Measurements from ENCODE around the gene MSRB1.
"Not testable (repeated sequence)": the region's sequence is repeated elsewhere in the genome, so short reads cannot be mapped to it uniquely, and the experiment has no call there.

Gene MSRB1

DNA sequence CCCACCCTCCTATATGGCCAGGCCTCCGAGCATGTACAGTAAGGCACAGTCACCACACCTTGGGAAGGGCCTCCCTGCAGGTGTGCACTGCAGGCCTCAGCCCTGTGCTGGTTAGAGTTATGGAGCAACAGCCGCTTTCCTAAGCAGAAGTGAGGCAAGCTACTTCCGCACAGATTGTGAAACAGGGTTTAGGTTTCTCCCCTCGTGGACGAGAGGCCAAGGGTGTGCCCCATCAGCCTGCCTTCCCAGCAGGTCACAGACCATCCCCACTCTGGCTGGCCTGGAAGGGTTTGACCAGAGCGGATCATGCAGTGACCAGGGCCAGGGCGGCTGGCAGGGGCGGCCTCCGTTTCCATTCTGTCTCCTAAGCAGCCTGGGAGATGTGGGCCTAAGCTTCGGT lies 4.7 kb downstream of the MSRB1 start:
- no peak for DNase-seq

DNA sequence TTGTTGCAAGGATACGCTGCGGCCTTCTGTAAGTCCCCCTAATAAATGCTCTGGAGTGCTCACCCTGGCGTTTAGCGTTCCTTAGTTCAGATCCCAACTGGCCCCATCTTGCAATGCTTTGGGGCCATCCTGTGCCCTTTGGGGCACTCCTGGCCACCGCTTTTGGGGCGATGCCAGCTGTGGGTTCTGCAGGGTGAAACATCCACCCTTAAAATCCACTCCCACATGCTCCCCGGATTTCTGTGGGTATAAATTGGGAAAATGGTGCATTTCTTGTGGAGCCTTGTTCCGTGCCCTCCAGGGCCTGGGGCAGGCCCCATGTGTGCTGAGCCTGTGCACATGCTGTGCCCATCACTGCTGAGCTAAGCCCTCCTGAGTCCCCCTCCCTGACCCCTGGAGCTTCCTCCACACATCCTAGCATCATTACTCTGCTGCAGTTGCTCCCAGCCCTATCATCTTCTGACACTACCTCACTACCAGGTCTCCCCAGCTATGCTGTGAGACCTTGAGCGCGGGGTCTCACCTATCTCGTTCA lies 6.0 kb downstream of the MSRB1 start:
- no peak for DNase-seq

DNA sequence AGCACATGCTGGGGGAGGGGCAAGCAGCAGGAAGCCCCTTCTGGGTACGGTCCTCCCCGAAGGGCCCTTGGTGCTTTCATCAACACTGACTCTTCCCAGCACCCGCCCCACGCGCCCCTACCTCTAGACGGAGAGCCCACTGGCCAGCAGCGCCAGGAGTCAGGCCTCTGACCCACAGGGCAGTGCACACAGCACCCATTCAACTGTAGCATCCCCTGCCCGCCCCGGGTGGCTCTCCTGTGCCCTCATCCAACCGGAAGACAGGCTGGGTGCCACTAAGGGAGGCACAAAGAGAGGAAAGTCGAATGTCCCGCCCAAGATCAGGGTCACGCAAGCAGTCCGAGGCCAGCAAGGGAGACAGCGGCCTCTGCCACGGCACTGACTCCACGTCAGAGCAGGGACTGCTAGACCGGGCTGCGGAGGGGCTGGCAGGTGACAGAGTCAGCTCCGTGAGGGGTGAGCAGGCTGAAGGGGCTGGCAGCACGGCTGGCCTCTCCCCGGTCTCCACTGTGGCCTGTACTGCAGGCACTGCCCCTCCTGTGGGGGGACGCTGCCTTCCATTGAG lies 9.8 kb downstream of the MSRB1 start:
- no peak for DNase-seq

DNA sequence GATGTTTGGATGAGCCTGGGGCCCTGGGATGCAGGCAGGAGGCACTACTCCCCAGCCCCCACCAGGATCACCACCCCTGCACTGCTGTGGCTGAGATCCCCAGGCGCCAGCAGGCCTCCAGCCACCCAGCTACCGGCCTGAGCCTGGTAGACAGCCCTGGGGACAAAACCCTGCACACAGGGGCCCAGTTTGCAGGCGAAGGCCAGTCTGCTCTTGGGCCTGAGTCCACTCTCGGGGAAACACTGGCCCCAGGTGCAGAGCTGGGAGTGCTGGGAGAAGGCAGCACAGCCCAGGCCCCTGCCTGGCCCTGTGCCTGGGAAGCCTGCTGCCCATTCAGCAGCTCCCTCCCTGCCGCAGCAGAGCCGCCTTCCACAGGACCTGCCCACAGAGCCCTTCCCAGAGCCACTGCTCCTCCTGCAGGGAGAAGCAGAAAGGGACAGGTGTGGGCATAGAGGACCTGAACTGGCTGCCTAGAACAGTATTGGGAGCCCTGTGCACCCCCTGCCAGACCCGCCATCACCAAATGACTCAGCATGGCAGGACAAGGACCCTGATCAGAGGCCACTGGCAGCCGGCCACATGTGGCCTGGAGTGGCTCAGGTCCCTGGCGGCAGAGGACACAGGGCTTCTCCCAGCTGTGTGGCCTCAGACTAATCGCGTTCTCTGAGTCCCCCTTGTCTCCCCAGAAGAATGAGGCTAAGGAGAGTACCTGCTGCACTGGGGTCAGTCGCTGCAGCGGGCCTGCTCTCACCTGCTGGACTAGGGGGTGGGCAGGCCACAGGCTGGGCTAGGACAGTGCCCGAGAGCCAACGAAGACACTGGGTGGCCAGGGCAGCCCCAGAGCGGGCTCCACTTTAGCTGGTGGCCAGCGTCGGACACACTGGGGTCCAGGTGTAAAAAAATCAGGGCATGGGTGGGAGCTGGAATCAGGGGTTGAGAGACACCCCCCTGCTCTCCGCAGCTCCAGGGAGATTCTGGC lies 10.7 kb downstream of the MSRB1 start:
- DNase-seq = no peak

DNA sequence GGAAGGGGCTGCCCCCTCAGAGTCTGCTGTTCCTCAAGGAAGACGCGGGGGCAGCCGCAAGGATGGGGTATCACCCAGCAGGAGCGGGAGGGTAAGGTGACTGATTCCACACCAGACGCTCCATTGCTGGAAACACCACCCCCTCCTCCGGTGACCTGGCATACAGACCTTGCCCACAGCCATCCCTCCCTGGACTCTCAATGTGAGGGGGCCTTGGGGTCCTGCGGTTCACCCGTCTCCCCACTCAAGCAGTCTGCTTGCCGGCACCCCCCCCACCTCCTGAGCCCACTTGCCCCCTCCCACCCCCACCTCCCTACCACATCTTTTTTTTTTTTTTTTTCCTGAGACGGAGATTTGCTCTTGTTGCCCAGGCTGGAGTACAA lies 12.7 kb downstream of the MSRB1 start:
- DNase-seq = no peak

DNA sequence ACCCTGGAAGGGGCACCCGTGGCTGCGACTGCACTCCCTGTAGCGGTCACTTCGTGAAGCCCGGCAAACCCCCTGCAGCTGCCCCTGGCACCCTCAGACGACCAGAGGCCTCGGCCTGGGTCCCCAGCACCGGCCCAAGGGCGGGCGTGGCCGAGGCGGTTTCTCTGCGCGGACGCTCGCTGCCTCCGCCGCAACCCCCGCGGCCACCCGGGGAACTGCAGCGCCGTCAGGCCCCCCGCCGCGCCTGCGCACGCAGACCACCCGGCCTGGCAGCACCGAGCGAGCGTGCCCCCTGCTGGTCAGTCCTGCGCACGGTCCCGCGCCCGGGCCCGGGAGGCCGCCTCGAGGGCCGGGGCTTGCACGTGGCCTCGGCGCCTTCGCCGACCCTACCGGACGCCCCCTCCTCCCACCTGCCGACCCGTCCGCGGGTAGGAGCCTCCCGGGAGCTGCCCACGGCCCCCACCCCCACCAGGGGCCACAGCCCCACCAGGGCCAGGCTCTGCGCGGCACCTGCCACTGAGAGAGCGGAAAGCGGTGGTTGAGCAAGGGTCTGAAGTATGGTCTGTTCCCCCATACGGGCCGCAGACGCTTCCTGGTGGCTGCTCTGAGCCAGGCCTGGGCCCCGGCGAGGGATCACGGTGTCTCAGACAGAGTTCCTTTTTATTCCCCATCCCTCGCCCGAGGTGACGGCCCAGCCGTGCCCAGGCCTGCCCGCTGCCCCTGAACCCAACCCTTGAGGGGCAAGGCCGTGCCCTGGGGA lies 13.2 kb downstream of the MSRB1 start:
- DNase-seq = peak; percentile 76

DNA sequence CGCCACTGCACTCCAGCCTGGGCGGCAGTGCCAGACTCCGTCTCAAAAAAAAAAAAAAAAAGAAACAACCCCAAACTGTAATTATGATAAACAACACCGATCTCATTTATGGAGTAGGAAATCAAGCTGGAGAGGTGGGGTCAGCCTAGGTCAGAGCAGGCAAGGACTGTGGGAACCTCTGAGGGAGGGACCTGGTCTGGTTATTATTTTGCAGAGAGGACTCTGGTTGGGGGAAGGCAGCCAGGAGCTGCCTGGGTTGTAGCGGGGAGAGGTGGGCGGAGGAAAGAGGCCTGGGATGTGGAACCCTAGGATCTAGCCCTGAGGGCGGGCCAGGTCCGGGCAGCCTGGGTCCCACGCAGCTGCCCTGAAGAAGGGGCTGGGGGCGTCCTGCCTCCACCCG lies 13.9 kb downstream of the MSRB1 start:
- peak; percentile 27 for DNase-seq

DNA sequence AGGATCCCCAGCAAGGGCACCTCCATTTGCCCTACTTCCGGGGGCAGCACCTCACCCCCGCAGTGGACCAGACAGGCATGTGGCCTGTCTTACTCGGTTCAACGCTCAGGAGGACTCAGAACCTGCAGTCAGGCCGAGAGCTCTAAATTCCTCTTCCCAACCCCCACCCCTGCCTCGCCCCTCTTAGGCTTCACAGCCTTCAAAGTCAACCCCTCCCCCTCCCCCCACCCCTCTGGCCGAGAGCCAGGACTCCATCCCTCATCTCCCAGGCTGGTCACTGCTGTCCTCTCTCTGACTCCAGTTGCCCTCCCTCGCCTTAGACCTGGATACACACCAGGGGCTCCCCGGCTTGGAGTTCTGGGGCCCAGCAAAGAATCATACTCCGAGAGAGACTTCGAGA lies 16.7 kb downstream of the MSRB1 start:
- DNase-seq = no peak

DNA sequence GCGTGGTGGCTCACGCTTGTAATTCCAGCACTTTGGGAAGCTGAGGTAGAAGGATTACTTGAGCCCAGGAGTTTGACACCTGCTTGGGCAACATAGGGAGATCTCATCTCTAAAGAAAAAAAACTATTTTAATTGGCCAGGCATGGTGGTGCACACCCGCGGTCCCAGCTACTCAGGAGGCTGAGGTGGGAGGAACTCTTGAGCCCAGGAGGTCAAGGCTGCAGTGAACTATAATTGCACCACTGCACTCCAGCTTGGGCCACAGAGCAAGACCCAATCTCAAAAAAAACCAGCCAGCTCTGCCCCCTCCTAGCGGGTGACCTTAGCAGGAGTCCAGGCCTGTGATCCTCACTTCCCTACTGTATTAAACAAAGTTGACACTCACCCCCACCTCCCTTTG lies 18.9 kb downstream of the MSRB1 start:
- DNase-seq = no peak

DNA sequence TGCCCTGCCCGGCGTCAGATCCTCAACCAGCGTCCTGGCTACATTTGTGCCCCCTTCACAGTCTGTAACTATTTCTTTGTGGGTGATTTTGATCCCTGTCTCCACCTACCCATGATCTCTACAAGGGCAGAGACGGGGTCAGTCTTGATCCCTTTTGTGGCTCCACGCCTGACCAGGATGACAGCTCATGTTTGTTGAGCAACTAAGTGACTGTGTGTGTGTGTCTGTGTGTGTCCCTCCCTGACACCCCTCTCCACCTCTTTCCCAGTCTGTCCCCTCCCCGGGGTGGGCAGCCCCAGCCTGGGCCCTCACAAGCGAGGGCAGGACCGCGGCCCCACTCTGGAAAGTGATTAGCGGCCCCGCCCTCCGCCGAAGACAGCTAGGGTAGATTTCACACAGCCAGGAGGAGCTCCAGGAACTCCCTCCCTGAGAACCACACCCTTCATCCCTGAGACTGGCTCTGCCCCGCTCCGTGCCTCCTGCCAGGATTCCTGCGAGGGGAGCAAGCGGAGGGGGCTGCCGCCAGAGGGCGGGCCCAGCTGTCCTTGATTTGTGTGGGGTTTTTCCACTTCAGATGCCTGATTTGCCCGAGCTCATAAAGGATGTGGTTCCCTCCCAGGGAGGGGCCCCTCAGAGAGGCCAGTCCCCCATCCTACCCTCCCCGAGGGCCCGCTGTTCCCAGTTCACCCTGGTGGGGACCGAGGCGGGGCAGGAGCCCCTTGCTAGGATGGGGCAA lies 19.5 kb downstream of the MSRB1 start:
- peak; percentile 35 for DNase-seq

DNA sequence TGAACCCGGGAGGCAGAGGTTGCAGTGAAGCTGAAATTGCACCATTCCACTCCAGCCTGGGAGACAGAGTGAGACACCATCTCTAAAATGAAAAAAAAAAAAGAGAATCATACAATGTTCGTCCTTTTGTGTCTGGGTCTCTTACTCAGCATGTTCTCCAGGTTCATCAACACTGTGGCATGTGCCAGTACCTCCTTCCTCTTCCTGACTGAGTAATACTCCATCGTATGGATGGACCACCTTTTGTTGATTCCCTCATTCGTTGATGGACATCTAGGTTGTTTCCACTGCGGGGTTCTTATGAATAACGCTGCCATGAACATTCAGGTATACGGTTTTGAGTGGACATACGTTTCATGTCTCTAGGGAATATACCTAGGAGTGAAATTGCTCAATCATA lies 20.6 kb downstream of the MSRB1 start:
- no peak for DNase-seq

DNA sequence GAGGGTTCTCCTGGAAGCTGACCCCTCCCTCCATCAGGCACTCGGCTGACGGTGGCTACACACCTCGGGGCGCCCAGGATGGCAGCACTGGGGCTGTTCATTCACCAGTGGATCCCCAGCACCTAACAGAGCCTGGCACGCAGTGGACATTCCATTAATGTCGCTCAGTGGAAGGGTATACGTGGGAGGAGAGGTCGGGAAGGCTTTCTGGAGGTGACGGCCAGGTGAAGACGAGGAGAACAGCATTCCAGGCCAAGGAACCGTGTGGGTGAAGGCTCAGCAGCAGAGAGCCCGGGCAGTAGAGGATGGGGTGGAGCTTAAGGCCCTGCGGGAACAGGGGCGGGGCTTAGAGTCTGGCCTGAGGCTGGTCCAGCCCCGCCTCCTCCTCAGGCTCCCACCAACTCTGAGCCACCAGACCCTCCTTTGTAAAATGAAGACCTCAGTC lies 22.2 kb downstream of the MSRB1 start:
- DNase-seq = peak; percentile 17

DNA sequence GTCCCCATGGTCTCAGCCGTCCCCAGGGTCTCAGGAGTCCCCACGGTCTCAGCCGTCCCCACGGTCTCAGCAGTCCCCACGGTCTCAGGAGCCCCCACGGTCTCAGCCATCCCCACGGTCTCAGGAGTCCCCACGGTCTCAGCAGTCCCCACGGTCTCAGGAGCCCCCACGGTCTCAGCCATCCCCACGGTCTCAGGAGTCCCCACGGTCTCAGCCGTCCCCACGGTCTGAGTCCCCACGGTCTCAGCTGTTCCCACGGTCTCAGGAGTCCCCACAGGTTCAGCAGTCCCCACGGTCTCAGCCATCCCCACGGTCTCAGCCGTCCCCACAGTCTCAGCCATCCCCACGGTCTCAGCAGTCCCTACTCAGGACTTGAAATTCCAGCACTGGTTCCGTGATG lies 22.9 kb downstream of the MSRB1 start:
- not testable (repeated sequence) for DNase-seq

DNA sequence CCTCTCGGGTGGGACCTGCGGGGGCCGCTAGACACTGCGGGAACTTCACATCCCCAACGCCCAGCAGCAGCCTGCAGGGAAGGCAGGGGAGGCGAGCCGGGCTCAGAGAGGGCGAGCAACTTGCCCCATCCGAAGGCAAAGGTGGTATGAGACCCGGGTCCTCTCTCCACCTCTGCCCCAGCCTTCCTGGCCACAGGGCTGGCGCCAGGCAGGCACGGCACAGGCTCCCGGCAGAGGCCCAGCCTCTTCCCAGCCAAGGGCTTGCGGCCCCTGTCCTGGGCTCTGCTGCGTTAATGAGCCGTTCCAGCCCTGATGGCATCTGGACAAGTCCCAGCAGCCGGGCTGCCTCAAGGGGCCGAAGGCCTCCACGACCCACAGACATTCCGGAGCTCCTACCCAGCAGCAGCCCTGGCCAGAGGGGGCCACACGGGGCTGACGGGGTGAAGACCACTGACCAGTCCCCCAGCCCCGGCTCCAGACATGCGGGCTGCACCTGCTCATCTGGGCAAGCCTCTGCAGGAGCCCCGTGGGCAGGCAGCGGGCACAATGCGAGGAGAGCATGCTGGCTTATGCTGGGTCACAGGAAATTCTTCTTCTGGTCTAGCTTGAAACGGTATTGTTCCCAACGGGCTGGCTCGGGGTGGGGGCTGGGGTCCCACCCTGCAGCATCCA lies 23.5 kb downstream of the MSRB1 start:
- DNase-seq = no peak

DNA sequence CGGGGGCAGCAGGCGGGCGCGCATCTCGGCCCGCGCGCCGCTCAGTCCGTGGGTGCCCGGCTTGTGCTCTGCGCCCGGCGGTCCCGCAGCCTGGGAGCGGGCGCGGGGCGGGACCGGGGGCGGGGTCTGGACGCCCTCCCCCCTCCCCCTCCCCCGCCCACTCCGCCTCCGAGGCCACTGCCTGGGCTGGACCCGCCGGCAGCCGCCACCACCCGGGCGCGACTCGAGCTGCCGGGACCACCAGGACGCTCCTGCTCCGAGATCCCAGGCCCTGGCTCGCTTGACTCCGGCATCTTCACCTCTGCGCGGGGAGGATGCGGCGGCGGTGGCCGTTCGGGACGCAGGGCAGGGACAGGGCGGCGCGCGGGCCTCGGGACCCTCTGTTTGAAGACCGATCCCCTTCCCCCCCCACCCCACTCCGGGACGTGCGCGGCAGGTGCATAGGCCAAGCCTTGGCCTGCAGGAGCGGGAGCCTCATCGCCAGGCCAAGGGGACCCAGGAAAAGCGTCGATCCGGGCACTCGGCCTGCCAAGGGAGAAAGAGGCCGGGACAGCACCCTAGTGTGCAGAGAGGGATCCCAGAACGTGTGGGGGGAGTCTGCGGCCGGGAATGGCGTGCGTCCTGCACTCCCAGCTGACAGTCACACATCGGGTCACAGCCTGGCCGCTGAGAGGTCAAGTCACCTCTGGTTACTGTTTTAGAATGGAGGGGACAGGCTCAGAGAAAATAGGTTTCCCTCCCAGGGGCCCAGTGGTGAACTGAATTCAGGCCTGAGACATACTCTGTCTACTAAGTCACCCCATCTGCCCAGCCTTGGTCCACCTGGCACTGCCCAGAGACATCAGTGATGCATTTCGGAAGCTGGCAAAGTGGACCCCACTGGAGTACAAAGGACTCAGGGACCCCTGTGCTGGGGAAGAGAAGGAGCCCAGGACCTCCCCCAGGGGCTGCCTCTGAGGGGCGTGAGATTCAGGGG lies 24.4 kb downstream of the MSRB1 start, which contains the start of gene HS3ST6:
Gene HS3ST6 (minus strand): TSS at position 65 of the 976 bp plus-strand sequence. CDS start 92 bp downstream, outside the sequence.
- no peak for DNase-seq

DNA sequence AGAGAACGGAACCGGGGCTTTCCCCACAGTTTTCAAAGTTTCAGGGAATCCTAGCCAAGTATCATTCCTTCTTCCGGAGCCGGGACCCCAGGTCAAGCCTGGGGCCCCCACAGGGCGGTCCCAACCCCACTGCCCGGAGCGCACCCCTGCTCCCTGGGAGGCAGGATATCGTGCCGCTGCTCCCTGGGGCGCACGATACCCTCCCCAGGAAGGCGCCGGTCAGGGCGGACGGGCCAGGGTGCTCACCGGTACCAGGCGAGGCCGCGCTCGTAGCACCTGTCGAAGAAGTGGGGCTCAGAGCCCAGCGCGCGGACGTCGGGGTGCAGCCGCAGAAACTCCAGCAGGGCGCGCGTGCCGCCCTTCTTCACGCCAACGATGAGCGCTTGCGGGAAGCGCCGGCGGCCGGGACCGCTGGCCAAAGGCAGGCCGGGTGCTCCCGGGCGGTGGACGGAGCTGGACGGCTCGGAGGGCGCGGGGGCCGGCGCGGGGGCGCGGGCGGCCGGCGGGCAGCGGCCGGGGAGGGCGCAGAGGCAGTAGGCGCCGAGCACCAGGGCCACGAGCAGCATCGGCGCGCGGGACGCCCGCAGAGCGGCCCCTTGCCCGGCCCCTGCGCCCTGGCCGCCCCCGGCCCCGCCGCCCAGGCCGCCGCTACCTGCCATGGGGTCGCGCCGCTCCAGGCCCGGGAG lies 25.2 kb downstream of the MSRB1 start:
- no peak for DNase-seq

DNA sequence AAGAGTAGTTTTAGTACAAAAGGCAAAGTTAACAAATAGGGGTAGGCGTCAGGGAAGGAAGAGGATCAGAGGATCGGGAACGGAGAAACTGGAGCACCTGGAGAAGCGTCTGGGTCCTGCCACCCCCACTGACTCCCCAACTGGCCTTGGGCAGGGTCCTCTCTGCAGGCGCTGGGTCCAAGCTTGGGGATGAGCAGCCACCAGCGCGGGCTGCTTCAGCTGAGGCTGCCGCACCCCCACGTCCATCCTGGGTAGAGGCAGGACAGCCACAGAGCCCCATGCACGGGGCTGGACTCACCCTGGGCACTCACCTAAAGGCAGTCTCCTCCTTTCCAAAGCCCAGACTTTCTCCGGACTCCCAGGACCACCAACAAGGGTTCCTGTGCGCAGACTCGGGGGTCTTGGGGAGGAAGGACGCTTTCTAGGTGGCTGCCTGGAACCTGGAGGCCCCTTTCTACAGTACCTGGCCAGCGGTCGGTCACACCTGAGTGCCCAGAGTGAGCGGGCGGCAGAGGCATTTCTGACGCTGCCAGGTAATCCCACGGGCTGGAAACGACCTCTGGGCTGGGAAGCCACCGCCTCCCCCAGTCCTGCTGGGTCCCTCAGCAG lies 25.8 kb downstream of the MSRB1 start:
- no peak for DNase-seq

DNA sequence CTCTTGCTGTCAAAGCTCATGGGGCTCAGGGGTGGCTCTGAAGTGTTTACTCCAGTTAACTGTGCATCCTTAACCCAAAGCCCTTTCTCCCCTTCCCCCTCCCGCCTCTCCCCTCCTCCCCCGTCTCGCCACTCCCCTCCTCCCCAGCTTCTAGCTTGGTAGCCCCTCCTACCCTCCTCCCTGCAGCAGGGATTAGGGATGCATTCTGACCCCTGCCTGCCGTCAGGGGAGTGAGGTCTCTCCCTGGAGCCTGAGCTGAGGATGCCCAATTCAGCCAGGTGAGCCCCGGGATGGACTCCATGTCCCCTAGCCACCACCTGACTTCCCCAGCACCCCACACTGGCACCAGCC lies 26.4 kb downstream of the MSRB1 start:
- DNase-seq = no peak

DNA sequence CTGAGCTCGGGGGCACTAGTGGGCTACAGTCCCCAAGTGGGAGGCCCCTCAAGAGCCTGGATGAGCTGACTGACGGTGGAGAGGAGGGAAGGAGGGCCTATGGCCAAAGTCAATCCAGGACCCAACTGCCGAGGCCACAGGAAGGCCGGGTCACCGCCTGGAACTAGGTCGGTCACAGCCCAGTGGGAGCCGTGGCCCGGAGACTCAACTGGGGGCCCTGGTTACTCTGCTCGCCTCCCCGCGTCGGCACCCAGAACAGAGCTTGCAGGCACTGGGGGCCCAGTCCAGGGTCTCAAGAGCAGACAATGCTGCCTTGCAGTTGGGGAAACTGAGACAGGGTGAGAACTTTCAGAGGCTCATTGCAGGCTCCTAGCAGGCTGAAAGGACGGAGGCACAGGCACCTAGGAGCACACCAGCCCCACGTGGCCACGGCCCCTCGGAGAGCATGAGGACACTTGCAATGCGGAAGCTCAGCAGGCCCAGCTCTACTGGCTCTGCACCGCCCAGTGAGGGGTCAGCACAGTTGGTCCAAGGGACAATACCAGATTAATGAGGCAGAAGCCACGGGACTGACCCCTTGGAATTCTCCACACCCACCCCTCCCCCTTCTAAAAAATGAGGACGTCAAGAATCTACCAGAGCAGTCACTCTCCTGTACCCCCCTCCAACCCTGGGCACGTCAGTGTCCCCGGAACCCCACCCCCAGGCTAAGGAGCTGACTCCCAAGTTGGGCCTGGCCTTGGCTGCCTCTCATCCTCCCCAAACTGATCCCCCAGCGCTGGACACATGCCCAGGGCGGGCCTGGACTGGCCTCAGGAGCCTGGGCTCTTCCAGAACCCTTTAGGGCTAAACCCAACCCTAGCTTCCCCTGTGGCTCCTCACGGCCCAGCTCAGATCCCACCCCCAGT lies 27.0 kb downstream of the MSRB1 start:
- DNase-seq = no peak

All from HCEC 1CT (cell line).